Measurements from ENCODE around the gene ABCB9. TPM values are rescaled to one million over a fixed set of nuclear protein-coding genes. Genes with fewer than 3 reads are reported as not detected.

Gene ABCB9
- total RNA-seq, 6 experiments from 2014 or later = 0.48 to 1.4 (median 0.94) TPM

GRCh38 chr12:122994140-122994675 lies 27.9 kb upstream of the ABCB9 start:
- Histone ChIP-seq H3K36me3 (peaks cover 0 to 3% (median 0%) of the 10 kb centered on the region in 4 donors), H3K27ac (peak overlapping the region in 2 of 3 donors; percentile 56 to 73)

GRCh38 chr12:122992386-122992785 lies 26.1 kb upstream of the ABCB9 start:
- DNase-seq = peak in 2 of 3 donors; percentile 23 to 57

More at GRCh38 chr12:122994140-122994675, 27.9 kb upstream of the ABCB9 start:
- Histone ChIP-seq H3K4me3 (peak overlapping the region in 2 of 3 donors; percentile 12 to 53), H3K9me3 (no peaks in the 10 kb centered on the region), H3K4me1 (peaks cover 0 to 59% (median 30%) of the 10 kb centered on the region in 4 donors), H3K27me3 (no peaks in the 10 kb centered on the region)
- TF ChIP-seq CTCF (IDR thresholded peaks at IDR 0.05) (no peak), POLR2A (IDR thresholded peaks at IDR 0.05) (no peak)
- intact Hi-C loops (cut with DNase I) = loop anchor here in 1 of 2 donors (10.0 kb wide), 1 partner anchor 251 kb away; no protein-coding TSS in a partner anchor
- 40% methylated on average over 1 of the region's 10 CpGs for WGBS (ENCODE audit: insufficient coverage, low coverage, low lambda C conversion rate, missing lambda C conversion rate)
- DNase-seq (peak in 2 of 3 donors; percentile 21 to 39), ATAC-seq (peak in 1 of 4 donors; percentile 0)

GRCh38 chr12:122991623-122992275 lies 25.5 kb upstream of the ABCB9 start:
- H3K9me3 ChIP-seq = no peaks in the 10 kb centered on the region
- H3K4me1 ChIP-seq = peaks cover 0 to 37% (median 18%) of the 10 kb centered on the region in 4 donors
- intact Hi-C loops (cut with DNase I) = loop anchor here in 1 of 2 donors (10.0 kb wide), 1 partner anchor 253 kb away; no protein-coding TSS in a partner anchor
- ATAC-seq (no peak), DNase-seq (peak in 1 of 3 donors; percentile 16)
- TF ChIP-seq CTCF (IDR thresholded peaks at IDR 0.05) (no peak), POLR2A (IDR thresholded peaks at IDR 0.05) (no peak)
- no peaks in the 10 kb centered on the region for H3K27me3 ChIP-seq
- H3K4me3 ChIP-seq = no peak overlapping the region
- H3K36me3 ChIP-seq = peaks cover 0 to 21% (median 5%) of the 10 kb centered on the region in 4 donors
- no CpG with 5 or more reads among the region's 27 CpGs for WGBS (ENCODE audit: insufficient coverage, low coverage, low lambda C conversion rate, missing lambda C conversion rate)
- H3K27ac ChIP-seq = no peak overlapping the region

More at GRCh38 chr12:122992386-122992785, 26.1 kb upstream of the ABCB9 start:
- Histone ChIP-seq H3K4me3 (no peak overlapping the region), H3K27me3 (no peaks in the 10 kb centered on the region), H3K9me3 (no peaks in the 10 kb centered on the region), H3K27ac (no peak overlapping the region), H3K4me1 (peaks cover 0 to 43% (median 21%) of the 10 kb centered on the region in 4 donors), H3K36me3 (peaks cover 0 to 15% (median 3%) of the 10 kb centered on the region in 4 donors)
- ATAC-seq = no peak
- TF ChIP-seq POLR2A (IDR thresholded peaks at IDR 0.05) (no peak), CTCF (IDR thresholded peaks at IDR 0.05) (no peak)
- intact Hi-C loops (cut with DNase I) = loop anchor here in 1 of 2 donors (10.0 kb wide), 1 partner anchor 252 kb away; no protein-coding TSS in a partner anchor
- WGBS (ENCODE audit: insufficient coverage, low coverage, low lambda C conversion rate, missing lambda C conversion rate) = no CpG with 5 or more reads among the region's 19 CpGs

- H3K27me3 ChIP-seq = no peaks in the 10 kb centered on the region
- TF ChIP-seq POLR2A (IDR thresholded peaks at IDR 0.05) (no peak), CTCF (IDR thresholded peaks at IDR 0.05) (no peak)
- intact Hi-C loops (cut with DNase I) = loop anchor here in 1 of 2 donors (10.0 kb wide), 1 partner anchor 254 kb away; no protein-coding TSS in a partner anchor
These were observed 24.8 kb upstream of the ABCB9 start for GRCh38 chr12:122990961-122991622.

More at GRCh38 chr12:122990961-122991622, 24.8 kb upstream of the ABCB9 start:
- H3K27ac ChIP-seq = no peak overlapping the region
- peaks cover 0 to 27% (median 6%) of the 10 kb centered on the region in 4 donors for H3K36me3 ChIP-seq
- H3K4me3 ChIP-seq = no peak overlapping the region
- ATAC-seq (no peak), DNase-seq (peak in 1 of 3 donors; percentile 15)
- no CpG with 5 or more reads among the region's 13 CpGs for WGBS (ENCODE audit: insufficient coverage, low coverage, low lambda C conversion rate, missing lambda C conversion rate)
- H3K9me3 ChIP-seq = no peaks in the 10 kb centered on the region
- peaks cover 0 to 30% (median 15%) of the 10 kb centered on the region in 4 donors for H3K4me1 ChIP-seq

All from right lobe of liver (tissue), 6 donors.